ENCODE data around the gene SIAE. TPM values are rescaled to one million over a fixed set of nuclear protein-coding genes. Genes with fewer than 3 reads are reported as not detected.

Gene SIAE
- total RNA-seq, 1 experiment from 2014 or later, result 5.6 TPM

GRCh38 chr11:124678416-124678815, 4.9 kb upstream of the SIAE start:
- no peaks in the 10 kb centered on the region for H4K20me1 ChIP-seq (ENCODE audit: control insufficient read depth, insufficient read depth, insufficient read length)

More at GRCh38 chr11:124678416-124678815, 4.9 kb upstream of the SIAE start:
- no peak overlapping the region for H3K4me3 Mint-ChIP-seq
- no peak overlapping the region for H3K4me2 ChIP-seq (ENCODE audit: insufficient read depth, insufficient read length, low read length)
- no peak overlapping the region for H3K4ac ChIP-seq (ENCODE audit: low read depth, low read length)
- H3T11ph ChIP-seq (ENCODE audit: low read length), result no peak overlapping the region
- H2BK120ac ChIP-seq (ENCODE audit: low read depth, low read length, poor library complexity, severe bottlenecking), result no peak overlapping the region
- no peak overlapping the region for H2BK15ac ChIP-seq (ENCODE audit: low read depth, low read length)
- no peak overlapping the region for H3K9ac ChIP-seq (ENCODE audit: extremely low read depth, insufficient read length, low read length)
- no peak for DNase-seq
- WGBS (ENCODE audit: extremely low coverage, insufficient read length, low lambda C conversion rate), result no CpG with 5 or more reads among the region's 5 CpGs
- H2BK20ac ChIP-seq (ENCODE audit: low read depth, low read length, poor library complexity, severe bottlenecking), result no peak overlapping the region
- H3K23ac ChIP-seq (ENCODE audit: insufficient read length, low read depth, low read length), result no peak overlapping the region
- no peak overlapping the region for H2AFZ ChIP-seq (ENCODE audit: low read length)
- no peaks in the 10 kb centered on the region; the same call in 1 of the 2 replicates for H3K27me3 Mint-ChIP-seq (ENCODE audit: low read depth)
- peaks cover 6% of the 10 kb centered on the region for H3K23me2 ChIP-seq (ENCODE audit: insufficient read length, low read depth, low read length, poor library complexity, severe bottlenecking)
- no peaks in the 10 kb centered on the region for H3K4me1 ChIP-seq (ENCODE audit: insufficient read depth, low read length)
- H3K56ac ChIP-seq (ENCODE audit: insufficient read length, low read depth, low read length), result no peak overlapping the region
- no peak overlapping the region for H2AK5ac ChIP-seq (ENCODE audit: insufficient read length, low read length)
- H4K8ac ChIP-seq (replicated peaks; ENCODE audit: insufficient read length, low read depth, low read length), result no peak overlapping the region
- TF ChIP-seq CTCF (conservative IDR thresholded peaks at IDR 0.05), result no peak
- no peak overlapping the region for H3K27ac ChIP-seq (ENCODE audit: insufficient read length, low read depth, low read length)
- no peaks in the 10 kb centered on the region for H3K27me3 ChIP-seq (ENCODE audit: insufficient read depth, low read length)
- H3K79me2 ChIP-seq (ENCODE audit: insufficient read depth, low read length), result no peaks in the 10 kb centered on the region
- no peaks in the 10 kb centered on the region for H3K79me1 ChIP-seq (ENCODE audit: insufficient read depth, low read depth, low read length, poor library complexity, severe bottlenecking)
- H2BK5ac ChIP-seq (ENCODE audit: insufficient read length, low read length), result no peak overlapping the region
- no peaks in the 10 kb centered on the region for H3K9me3 ChIP-seq (ENCODE audit: control insufficient read depth, low read depth, low read length)
- peaks cover 2 to 11% of the 10 kb centered on the region in 2 experiments; a peak in 4 of 5 replicates for H3K9me3 Mint-ChIP-seq
- no peak overlapping the region for H3K27ac Mint-ChIP-seq
- H3K14ac ChIP-seq (ENCODE audit: insufficient read depth, low read length), result no peak overlapping the region
- H3K18ac ChIP-seq (ENCODE audit: insufficient read length, low read depth, low read length), result no peak overlapping the region
- peaks cover 0 to 6% (median 3%) of the 10 kb centered on the region in 3 experiments; a peak in 5 of 7 replicates for H3K36me3 Mint-ChIP-seq (ENCODE audit: insufficient read depth in 1 of 3, low read depth in 3 of 3)
- peaks cover 0 to 7% of the 10 kb centered on the region in 2 experiments; a peak in 3 of 4 replicates for H3K4me1 Mint-ChIP-seq
- H4K5ac ChIP-seq (ENCODE audit: insufficient read length, low read depth, low read length), result no peak overlapping the region
- H4K91ac ChIP-seq (ENCODE audit: insufficient read length, low read depth, low read length), result no peak overlapping the region
- H2BK12ac ChIP-seq (ENCODE audit: insufficient read length, low read depth, low read length), result no peak overlapping the region
